Ishikawa (cell line): ENCODE data around the gene IRF6.

Source experiments
- CEBPB ChIP-seq: IDR thresholded peaks from 2 replicates; pipeline ENCODE4 v1.6.1; 2012
- CREB1 ChIP-seq: IDR thresholded peaks from 2 replicates; pipeline ENCODE4 v1.6.1; 2012; ENCODE audit warnings: low read depth
- EGR1 ChIP-seq: IDR thresholded peaks from 2 replicates; pipeline ENCODE4 v1.6.1; 2012
- EP300 ChIP-seq: IDR thresholded peaks from 2 replicates; pipeline ENCODE4 v1.6.1; 2012; ENCODE audit warnings: borderline replicate concordance
- FOXM1 ChIP-seq: IDR thresholded peaks from 2 replicates; pipeline ENCODE4 v1.6.1; 2012; ENCODE audit warnings: low read depth, borderline replicate concordance
- NFIC ChIP-seq: IDR thresholded peaks from 2 replicates; pipeline ENCODE4 v1.6.1; 2012
- RAD21 ChIP-seq: IDR thresholded peaks from 2 replicates; pipeline ENCODE4 v1.6.1; 2012; ENCODE audit warnings: low read depth
- TAF1 ChIP-seq: IDR thresholded peaks from 2 replicates; pipeline ENCODE4 v1.6.1; 2012; ENCODE audit warnings: low read depth, mild to moderate bottlenecking
- TCF12 ChIP-seq: IDR thresholded peaks from 2 replicates; pipeline ENCODE4 v1.6.1; 2012; ENCODE audit warnings: low read depth
- TEAD4 ChIP-seq: IDR thresholded peaks from 2 replicates; pipeline ENCODE4 v1.6.1; 2012
- USF1 ChIP-seq: IDR thresholded peaks from 2 replicates; pipeline ENCODE4 v1.6.1; 2012
- YY1 ChIP-seq: IDR thresholded peaks from 2 replicates; pipeline ENCODE4 v1.6.1; 2012; ENCODE audit warnings: low read depth
- ZBTB7A ChIP-seq: IDR thresholded peaks from 2 replicates; pipeline ENCODE4 v1.6.1; 2012; ENCODE audit warnings: low read depth
- TF ChIP-seq, protein P1 (sequence below): IDR thresholded peaks from 2 replicates; pipeline ENCODE4 v1.6.1; 2012; ENCODE audit warnings: low read depth, mild to moderate bottlenecking
- TF ChIP-seq, protein P2 (sequence below): IDR thresholded peaks from 2 replicates; pipeline ENCODE4 v1.6.1; 2012

The IRF6 gene

GRCh38 chr1:209768354-209768774 is 37.6 kb downstream of the IRF6 start:
- TF ChIP-seq USF1 (no peak), NFIC (no peak), YY1 (no peak), EGR1 (no peak), TCF12 (no peak), ZBTB7A (no peak), RAD21 (no peak), TEAD4 (no peak), CEBPB (no peak)
- TF ChIP-seq, protein P1, sequence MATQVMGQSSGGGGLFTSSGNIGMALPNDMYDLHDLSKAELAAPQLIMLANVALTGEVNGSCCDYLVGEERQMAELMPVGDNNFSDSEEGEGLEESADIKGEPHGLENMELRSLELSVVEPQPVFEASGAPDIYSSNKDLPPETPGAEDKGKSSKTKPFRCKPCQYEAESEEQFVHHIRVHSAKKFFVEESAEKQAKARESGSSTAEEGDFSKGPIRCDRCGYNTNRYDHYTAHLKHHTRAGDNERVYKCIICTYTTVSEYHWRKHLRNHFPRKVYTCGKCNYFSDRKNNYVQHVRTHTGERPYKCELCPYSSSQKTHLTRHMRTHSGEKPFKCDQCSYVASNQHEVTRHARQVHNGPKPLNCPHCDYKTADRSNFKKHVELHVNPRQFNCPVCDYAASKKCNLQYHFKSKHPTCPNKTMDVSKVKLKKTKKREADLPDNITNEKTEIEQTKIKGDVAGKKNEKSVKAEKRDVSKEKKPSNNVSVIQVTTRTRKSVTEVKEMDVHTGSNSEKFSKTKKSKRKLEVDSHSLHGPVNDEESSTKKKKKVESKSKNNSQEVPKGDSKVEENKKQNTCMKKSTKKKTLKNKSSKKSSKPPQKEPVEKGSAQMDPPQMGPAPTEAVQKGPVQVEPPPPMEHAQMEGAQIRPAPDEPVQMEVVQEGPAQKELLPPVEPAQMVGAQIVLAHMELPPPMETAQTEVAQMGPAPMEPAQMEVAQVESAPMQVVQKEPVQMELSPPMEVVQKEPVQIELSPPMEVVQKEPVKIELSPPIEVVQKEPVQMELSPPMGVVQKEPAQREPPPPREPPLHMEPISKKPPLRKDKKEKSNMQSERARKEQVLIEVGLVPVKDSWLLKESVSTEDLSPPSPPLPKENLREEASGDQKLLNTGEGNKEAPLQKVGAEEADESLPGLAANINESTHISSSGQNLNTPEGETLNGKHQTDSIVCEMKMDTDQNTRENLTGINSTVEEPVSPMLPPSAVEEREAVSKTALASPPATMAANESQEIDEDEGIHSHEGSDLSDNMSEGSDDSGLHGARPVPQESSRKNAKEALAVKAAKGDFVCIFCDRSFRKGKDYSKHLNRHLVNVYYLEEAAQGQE, result no peak
- TF ChIP-seq, protein P2, sequence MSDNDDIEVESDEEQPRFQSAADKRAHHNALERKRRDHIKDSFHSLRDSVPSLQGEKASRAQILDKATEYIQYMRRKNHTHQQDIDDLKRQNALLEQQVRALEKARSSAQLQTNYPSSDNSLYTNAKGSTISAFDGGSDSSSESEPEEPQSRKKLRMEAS, result no peak

GRCh38 chr1:209767706-209768105 is 38.2 kb downstream of the IRF6 start:
- TF ChIP-seq, protein P1, result no peak
- TF ChIP-seq TCF12 (no peak), FOXM1 (no peak), RAD21 (no peak), YY1 (no peak), USF1 (no peak), TEAD4 (no peak), EGR1 (no peak), ZBTB7A (no peak), NFIC (no peak), EP300 (no peak), CREB1 (no peak), TAF1 (no peak), CEBPB (no peak)
- TF ChIP-seq, protein P2, result no peak

GRCh38 chr1:209767096-209767495 is 38.8 kb downstream of the IRF6 start:
- no peak for TF ChIP-seq CEBPB
- TF ChIP-seq YY1, result no peak
- TF ChIP-seq EGR1, result no peak
- TF ChIP-seq TEAD4, result no peak
- TF ChIP-seq ZBTB7A, result no peak
- TF ChIP-seq NFIC, result no peak
- TF ChIP-seq TAF1, result no peak
- no peak for TF ChIP-seq EP300
- TF ChIP-seq, protein P1, result no peak
- no peak for TF ChIP-seq FOXM1
- no peak for TF ChIP-seq CREB1
- TF ChIP-seq USF1, result no peak
- TF ChIP-seq, protein P2, result no peak
- TF ChIP-seq RAD21, result no peak
- TF ChIP-seq TCF12, result no peak

DNA sequence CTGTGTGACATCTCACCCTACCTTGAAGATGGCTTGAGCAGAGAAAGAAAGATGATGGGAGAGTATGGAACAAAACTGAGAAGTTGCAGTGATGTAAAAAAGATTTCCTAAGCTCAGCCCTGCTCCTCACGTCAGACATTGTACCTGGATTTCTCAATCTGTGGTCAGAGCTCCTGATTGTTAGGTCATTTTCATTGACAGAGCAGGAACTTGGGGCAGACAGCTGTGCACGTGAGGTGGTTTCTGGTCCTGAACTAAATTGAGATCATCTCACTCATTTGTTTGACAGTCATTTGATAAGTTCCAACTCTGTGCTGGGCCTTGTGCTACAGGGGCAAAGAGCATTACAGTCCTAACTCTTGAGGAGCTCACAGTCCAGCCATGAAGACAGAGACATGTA is 39.9 kb downstream of the IRF6 start:
- TF ChIP-seq RAD21 (no peak), USF1 (no peak), CEBPB (no peak), CREB1 (no peak), EGR1 (no peak), YY1 (no peak), EP300 (no peak), TCF12 (no peak), TAF1 (no peak), FOXM1 (no peak), ZBTB7A (no peak), TEAD4 (no peak), NFIC (no peak)
- TF ChIP-seq, protein P2, result no peak
- TF ChIP-seq, protein P1, result no peak
